A549 treated with DMSO at 1 μM for 4 hours (cell line): Measurements from ENCODE around the gene SEC23B. TPM values are rescaled to one million over a fixed set of nuclear protein-coding genes. Genes with fewer than 3 reads are reported as not detected.

Experiments used
- total RNA-seq: library from RNA; stranded (reverse); fragments of 200-300 nt; extraction: Qiagen RNA extraction; gene quantifications from 5 replicates; pipeline ENCODE4 v1.2.3, GENCODE V29; 2022; ENCODE audit warnings: low read depth

The SEC23B gene
- total RNA-seq = 59.4 to 68.4 TPM (median 65.4 TPM) in 5 replicates

DNA sequence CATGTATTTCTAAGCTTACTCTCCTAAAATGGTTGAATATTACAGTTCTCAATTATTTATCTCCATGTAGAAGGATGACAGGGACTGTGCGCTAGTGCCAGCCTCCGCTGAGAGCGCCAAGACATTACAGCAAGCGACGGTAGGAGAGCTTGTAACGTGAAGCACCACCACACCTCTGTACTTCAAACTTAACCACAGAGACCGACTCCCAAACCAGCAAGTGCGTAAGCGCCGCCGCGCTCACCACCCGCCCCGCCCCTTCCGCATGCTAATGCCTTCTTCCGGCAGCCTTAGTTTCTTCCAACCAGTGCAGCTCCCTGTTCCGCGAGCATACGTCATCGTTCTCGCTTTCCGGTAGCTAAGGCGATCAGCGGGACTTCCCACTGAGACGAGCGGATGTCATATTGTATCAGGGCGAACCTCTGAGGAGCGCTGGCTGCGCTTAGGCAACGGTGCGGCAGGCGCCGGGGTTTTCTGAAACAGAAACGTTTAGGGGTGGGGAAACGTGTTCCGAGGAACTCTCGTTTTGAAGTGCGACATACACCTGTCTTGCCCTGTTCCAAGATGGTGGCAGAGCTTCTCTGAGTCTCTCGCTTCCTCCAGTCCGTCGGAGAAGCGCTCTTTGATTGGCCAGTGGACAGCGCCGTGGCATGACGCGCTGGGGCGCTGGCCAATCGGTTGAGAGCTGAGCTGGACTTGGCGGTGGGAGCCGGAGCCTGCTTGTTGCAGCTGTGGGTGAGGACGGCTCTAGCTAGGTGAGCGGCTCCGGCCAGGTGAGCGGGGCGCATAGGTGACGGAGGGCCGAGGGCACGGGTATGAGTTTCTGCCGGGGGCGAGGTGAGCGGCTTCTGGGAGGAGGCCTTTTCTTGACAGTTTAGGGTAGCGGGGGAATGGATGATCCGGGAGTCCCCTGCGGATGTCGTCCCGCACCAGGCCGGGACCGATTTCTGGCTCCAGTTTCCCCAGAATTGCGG is at the start of gene SEC23B:
Gene SEC23B, plus strand, starts transcription at position 723 of the 974 bp plus-strand sequence. CDS start 2,896 bp downstream, outside the sequence.

DNA sequence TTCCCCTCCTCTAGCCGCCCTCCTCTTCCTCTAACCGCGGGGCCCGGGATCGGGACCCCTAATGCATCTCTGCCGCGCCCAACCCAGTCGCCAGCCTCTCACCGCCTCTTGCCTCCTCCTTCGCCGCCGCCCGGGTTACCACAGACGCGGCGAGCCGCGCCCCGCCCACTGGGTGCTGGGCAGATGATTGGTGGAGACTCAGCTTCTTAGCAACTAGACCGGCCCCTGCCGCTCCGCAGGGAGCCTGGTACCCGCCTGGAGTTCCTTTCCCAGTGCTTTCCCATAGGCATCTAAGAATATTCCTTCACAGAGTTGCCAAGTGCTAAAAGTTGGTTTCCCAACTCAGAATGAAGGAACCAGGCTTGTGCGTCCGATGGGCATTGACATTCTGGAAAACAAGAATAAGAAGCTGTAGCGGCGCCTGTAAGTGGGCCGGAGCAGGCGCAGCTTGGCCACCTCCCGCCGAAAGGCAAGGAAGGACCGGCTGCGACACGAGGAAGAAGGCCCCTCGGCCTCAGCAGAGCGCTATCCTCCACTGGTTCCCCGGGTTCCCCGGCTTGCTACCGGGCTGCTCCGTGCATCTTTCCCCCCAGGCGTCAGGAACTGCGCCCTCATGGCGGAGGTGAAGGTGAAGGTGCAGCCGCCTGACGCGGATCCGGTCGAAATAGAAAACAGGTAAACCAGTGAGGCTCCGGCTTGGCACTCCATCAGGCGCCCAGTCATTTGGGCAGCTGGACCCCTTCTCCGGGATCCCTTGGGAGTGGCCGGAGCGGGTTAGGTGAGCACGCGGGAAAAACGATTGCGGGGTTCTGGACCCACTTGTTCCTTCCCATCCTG is 40.6 kb upstream of the SEC23B start, which contains the start of the genes DZANK1 and POLR3F:
Gene DZANK1, minus strand, starts transcription at position 137 of the 837 bp plus-strand sequence. CDS start 1,672 bp downstream, outside the sequence.
Gene POLR3F, plus strand, starts transcription at position 497 of the 837 bp plus-strand sequence. Its CDS starts 117 bp downstream, at position 614.

DNA sequence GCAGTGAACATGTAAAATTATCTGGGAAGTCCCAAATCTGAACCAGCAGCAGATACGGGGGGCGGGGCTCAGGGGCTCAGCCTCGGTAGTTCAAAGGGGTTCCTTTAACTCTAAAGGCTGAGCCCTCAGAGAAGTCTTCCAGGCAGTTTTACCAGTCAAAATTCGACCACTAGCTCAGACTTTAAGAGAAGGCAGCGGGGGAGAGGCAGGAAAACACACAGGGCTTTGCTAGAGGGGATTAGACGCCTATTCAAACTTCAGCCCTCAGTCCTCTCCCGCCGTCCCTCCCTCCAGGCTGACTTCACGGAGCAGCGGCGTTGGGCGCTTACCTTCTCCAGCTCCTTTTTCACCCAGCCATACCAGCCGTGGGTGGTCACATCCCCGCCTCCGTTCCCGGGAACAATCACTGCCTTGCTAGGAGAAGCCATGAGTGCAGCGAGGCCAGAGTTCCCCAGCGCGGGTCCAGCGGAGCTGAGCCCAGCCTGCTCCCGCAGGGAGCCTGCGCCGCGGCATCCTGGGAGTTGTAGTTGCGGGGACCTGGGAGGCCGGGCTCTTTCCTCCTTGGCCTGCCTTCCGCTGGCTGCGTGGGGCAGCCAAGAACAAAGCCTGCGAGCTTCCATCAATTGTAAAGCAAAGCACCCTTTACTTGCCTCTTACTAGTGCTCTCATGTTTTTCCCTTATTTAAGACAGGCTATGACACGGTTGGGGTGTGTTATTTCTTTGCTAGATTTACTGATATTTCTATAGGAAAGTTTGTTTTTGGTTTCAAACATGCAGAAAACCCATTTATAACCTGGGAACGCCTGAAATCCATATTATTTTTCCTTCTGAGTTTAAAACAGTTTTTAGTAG is 10.8 kb upstream of the SEC23B start, which contains the start of gene RBBP9:
Gene RBBP9, minus strand, starts transcription at position 486 of the 853 bp plus-strand sequence. Its CDS starts 58 bp downstream, at position 428.

DNA sequence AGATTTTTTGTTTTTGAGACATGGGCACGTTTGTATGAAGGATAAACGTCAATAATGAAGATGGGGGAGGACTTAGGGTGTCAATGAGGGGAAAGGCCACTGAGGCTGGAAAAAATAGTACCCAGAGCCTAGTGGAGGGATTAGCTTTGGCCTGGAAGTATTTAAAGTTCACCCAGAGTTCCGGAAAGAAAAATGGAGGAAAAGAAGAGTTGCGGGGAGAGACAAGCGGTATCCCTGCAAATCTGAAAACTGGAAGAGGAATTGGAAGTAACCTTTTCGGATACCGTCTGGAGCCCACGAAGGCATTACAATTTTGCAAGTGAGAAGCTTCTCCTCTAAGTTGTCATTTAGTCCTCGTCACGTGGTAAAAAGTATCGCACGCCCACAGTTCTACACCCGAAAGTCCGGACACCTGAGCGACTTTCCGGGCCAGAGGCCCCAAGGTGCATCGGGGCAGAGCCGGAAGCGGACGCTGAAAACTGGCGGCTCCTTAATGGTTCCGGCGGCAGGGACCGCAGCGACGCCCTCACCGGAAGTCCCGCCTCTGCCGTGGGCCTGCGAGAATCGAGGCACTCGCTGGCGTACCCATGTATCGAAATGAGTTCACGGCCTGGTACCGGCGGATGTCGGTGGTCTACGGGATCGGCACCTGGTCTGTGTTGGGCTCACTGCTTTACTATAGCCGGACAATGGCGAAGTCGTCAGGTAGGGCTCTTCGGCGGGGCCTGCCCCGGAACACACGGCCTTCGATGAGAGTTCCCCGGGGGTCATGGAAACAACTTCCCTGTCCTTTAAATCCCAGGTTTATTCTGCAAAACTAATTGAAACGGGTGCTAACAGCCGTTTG is 59.4 kb downstream of the SEC23B start, which contains the start of gene SMIM26:
Gene SMIM26, plus strand, starts transcription at position 541 of the 847 bp plus-strand sequence. Its CDS starts 47 bp downstream, at position 588.

DNA sequence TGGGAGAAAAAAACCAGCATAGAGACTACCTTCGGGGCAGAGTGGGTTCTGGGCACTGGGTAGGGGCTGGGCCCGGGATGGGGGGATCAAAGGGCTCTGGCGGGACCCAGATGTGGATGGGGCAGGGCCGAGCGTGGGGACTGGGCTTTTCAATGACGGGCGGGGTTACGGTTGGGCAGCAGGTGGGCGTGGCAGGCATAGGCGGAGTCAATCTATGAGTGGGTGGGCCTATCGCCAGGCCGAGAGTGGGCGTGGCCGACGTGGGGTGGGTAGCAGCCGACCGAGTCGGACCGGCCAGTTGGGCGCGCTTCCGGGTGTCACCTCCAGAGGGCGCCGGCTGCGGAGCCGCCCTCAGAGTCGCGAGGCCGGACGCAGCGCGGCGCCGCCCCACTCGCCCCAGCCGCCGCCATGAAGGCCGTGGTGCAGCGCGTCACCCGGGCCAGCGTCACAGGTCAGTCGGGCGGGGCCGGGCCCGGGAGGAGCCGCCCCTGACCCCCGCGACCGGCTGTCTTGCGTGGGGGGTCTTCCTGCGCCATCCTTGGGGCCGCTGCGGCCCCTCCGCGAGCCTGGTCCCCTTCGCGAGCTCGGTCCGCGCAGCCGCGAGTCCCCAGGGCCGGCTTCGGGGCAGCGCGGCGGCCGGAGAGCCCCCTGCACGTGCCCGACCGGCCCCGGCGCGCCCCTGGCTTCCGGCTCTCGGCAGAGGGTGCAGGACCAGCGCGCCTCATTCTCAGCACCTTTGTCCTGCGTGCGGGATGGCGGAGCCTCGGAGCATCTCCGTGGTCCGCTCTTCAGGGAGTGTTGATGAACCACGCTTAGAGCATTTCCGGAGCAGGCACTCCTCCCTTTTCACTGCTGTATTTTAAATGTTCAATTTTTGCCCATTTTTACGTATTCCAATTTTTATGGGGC is 80.2 kb downstream of the SEC23B start, which contains the start of gene DTD1:
Gene DTD1, plus strand, starts transcription at position 390 of the 909 bp plus-strand sequence. Its CDS starts 19 bp downstream, at position 409.

Other genes starting within 250 kb of the SEC23B start
- 9.5 to 14.8 TPM (median 10.1 TPM) in 5 replicates for gene ZNF133, start 219.4 kb upstream of the SEC23B start, total RNA-seq
- 2.8 to 3.2 TPM (median 2.8 TPM) in 5 replicates for gene DZANK1, start 40.9 kb upstream of the SEC23B start, total RNA-seq
- 15.5 to 24.2 TPM (median 16.4 TPM) in 5 replicates for gene POLR3F, start 40.5 kb upstream of the SEC23B start, total RNA-seq
- 14.7 to 18.5 TPM (median 17.0 TPM) in 5 replicates for gene RBBP9, start 10.7 kb upstream of the SEC23B start, total RNA-seq
- 131 to 174 TPM (median 136 TPM) in 5 replicates for gene SMIM26, start 59.5 kb downstream of the SEC23B start, total RNA-seq
- gene DTD1, start 80.1 kb downstream of the SEC23B start, total RNA-seq = 75.4 to 81.2 TPM (median 78.7 TPM) in 5 replicates